ENCODE results near the gene BMPR1A.

Gene BMPR1A

DNA sequence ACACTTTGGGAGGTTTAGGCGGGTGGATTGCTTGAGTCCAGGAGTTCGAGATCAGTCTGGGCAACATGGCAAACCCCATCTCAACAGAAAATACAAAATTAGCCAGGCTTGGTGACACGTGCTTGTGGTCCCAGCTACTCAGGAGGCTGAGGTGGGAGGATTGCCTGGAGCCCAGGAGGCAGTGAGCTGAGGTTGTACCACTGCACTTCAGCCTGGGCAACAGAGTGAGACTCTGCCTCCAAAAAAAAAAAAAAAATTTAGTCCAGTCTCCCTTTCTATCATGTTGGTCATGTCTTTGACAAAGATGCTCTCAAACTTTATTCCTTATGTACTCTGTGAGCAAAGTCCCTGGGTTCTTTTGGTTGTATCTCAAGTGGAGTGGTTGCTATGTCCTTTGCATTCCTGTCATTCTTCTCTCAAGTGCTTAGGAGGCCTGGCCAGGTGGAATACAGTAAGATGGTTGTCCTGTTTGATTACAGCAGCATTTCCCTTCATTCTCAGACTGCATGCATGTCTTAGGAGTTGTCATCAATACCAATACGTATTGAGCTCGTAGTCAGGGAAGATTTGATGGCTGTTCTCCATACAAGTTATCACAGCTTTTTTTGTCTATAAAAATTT lies 115.3 kb downstream of the BMPR1A start:
- Mint-ChIP-seq H3K4me3 (no peak overlapping the region), H3K4me1 (ENCODE audit: low read depth) (no peaks in the 10 kb centered on the region), H3K9me3 (ENCODE audit: low read depth) (no peaks in the 10 kb centered on the region), H3K27ac (no peak overlapping the region), H3K36me3 (no peaks in the 10 kb centered on the region), H3K27me3 (no peaks in the 10 kb centered on the region)

DNA sequence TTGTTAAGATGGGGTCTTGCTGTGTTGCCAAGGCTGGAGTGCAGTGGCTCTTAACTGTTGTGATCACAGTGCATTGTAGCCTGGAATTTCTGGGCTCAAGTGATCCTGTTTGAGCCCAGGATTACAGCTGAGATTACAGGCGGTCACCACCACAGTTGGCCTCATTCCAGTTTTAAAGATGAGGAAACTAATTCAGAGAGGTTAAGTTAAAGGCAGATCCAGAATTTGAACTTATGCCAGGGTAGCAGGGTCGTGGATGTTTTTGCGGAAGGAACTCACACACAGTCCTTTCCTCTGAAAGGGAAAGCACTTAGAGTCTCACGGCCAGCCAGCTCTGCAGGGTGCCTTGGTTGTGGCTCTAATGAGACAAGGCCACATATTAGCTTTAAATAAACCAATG lies 116.3 kb downstream of the BMPR1A start:
- Mint-ChIP-seq H3K36me3 (no peaks in the 10 kb centered on the region), H3K27ac (no peak overlapping the region), H3K4me1 (ENCODE audit: low read depth) (no peaks in the 10 kb centered on the region), H3K9me3 (ENCODE audit: low read depth) (no peaks in the 10 kb centered on the region), H3K27me3 (no peaks in the 10 kb centered on the region), H3K4me3 (no peak overlapping the region)

DNA sequence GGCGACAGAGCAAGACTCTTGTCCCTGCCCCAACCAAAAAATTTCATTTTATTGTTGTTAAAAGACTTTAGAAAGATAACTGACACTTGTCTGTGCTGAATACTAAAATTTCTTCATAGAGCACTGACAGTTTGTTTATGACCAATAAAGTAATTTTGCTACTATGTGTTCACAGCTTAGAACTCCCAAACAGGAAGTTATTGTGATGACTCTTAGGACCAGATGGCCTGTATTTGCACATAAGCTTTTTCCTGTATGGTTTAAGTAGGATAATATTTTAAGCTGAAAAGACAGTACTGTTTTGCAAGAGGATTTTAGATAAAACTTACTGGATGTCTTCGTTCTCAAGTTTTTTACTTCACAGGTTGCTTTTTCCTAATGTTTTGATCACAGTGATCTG lies 120.3 kb downstream of the BMPR1A start:
- no peaks in the 10 kb centered on the region for H3K9me3 Mint-ChIP-seq (ENCODE audit: low read depth)
- H3K36me3 Mint-ChIP-seq: peaks cover 6% of the 10 kb centered on the region
- H3K4me3 Mint-ChIP-seq: no peak overlapping the region
- no peaks in the 10 kb centered on the region for H3K27me3 Mint-ChIP-seq
- H3K4me1 Mint-ChIP-seq (ENCODE audit: low read depth): peaks cover 4% of the 10 kb centered on the region
- H3K27ac Mint-ChIP-seq: no peak overlapping the region

DNA sequence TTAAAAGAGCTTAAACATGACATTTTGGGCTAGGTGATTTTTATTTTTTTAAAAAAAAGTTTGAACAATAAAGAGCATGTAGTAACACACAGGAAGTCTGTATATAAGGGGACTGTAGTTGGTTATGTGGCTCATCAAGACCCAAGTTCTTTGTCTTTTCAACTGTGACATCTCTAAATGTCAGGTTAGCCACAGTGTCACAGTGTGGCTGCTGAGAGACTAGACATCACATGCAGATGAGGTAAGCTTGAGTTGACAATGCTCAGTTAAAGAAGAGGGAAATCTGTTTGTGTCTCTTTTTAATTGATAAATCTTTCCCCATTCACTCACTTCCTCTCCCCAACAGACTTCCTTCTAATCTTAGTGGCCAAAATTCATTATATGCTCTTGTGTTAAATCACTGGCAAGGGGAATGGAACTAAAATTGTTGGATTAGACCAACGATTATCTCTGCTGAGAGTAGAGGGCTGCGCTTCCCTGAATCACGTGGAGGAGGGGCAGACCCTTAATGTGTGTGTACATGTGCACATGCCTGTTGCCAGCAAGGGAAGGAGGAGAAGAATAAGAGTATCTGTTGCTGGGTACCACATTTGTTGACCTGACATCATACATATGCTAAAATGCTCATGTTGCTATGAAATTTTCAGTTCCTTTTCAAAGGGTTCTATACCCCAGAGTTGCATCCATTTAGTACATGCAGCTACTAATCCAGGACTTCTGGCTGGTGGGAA lies 122.7 kb downstream of the BMPR1A start:
- H3K9me3 Mint-ChIP-seq (ENCODE audit: low read depth): no peaks in the 10 kb centered on the region

DNA sequence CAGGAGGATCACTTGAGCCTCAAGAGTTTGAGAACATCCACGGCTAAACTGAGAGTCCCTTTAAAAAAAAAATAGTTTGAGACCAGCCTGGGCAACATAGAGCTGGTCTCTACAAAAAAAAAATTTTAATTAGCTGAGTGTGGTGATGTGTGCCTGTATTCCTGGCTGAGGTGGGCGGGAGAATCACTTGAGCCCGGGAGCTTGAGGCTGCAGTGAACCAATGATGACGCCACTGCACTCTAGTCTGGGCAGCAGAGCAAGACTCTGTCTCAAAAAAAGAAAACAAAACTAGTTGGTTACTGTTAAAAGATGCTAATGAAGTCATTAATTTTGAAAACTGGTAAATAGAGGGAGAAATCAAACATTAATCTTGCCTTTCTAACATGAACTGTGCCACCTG lies 124.6 kb downstream of the BMPR1A start:
- Mint-ChIP-seq H3K27me3 (no peaks in the 10 kb centered on the region), H3K4me3 (no peak overlapping the region), H3K4me1 (ENCODE audit: low read depth) (peaks cover 4% of the 10 kb centered on the region), H3K36me3 (peaks cover 6% of the 10 kb centered on the region), H3K27ac (no peak overlapping the region), H3K9me3 (ENCODE audit: low read depth) (no peaks in the 10 kb centered on the region)

More for the DNA sequence above, 122.7 kb downstream of the BMPR1A start:
- Mint-ChIP-seq H3K27me3 (no peaks in the 10 kb centered on the region), H3K4me1 (ENCODE audit: low read depth) (peaks cover 4% of the 10 kb centered on the region), H3K36me3 (peaks cover 6% of the 10 kb centered on the region), H3K4me3 (no peak overlapping the region), H3K27ac (no peak overlapping the region)

DNA sequence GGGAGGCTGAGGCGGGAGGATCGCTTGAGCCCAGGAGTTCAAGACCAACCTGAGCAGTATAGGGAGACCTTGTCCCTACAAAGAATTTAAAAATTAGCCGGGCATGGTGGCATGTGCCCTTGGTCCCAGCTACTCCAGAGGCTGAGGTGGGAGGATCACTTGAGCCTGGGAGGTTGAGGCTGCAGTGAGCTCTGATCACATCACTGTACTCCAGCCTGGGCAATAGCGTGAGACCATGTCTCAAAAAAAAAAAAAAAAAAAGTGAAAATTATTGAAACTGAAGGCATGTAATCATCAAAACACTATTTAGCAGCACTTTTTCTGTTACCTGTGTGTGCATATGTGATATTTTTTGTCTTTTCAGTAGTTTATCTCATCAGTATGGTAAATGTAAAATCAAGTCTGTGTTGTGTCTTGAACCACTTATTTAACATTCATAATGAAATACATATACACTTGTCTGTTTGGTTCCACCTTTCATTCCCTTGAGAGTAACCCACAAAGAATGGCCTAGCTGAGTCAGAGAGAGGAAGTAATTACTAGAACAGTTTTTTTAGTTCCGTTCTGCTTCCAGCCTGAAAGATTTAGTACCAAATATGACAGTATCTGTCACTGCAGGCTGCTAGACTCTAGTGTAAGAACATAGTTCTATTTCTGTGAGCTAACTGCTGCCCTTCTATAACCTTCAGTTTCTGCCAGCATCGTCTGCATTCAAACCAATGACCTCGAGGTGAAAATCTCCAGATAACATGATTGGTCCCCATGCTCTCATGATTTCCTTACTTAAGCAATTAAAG lies 132.4 kb downstream of the BMPR1A start:
- peaks cover 7% of the 10 kb centered on the region for H3K36me3 Mint-ChIP-seq
- peaks cover 5% of the 10 kb centered on the region for H3K4me1 Mint-ChIP-seq (ENCODE audit: low read depth)
- H3K9me3 Mint-ChIP-seq (ENCODE audit: low read depth): no peaks in the 10 kb centered on the region
- no peak overlapping the region for H3K4me3 Mint-ChIP-seq
- no peaks in the 10 kb centered on the region for H3K27me3 Mint-ChIP-seq
- H3K27ac Mint-ChIP-seq: no peak overlapping the region

DNA sequence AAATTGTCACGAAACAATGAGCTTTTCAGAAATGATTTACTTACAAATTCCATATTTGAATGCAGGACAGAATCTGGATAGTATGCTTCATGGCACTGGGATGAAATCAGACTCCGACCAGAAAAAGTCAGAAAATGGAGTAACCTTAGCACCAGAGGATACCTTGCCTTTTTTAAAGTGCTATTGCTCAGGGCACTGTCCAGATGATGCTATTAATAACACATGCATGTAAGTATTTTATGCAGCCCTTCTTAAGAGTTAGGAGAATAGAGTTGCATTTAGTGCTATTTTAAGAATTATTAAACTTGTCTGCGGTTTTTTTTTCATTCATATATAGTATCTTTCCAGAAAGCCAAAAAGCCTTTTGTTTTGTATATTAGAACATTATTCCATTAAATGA lies 133.6 kb downstream of the BMPR1A start:
- Mint-ChIP-seq H3K4me1 (ENCODE audit: low read depth) (peaks cover 5% of the 10 kb centered on the region), H3K27ac (no peak overlapping the region), H3K36me3 (peaks cover 7% of the 10 kb centered on the region), H3K27me3 (no peaks in the 10 kb centered on the region), H3K4me3 (no peak overlapping the region), H3K9me3 (ENCODE audit: low read depth) (no peaks in the 10 kb centered on the region)

DNA sequence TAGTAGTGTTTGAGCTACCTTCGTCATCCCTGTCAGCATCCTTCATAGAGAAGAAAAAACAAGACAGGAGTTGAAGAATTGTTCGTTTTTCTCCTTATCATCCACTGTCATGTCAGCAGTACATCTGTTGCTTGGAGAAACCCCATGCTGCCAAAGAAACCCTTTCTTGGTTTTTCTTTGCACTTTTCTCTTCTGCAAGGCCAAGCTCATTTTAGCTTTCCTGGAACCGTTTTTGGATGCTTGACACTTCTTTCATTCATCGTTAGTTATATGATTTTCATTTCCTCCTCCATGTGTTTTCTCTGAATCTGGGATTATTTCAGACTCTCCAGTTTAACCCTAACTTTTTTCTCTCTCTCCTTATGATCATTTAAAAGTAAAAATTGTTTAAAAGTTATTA lies 142.1 kb downstream of the BMPR1A start:
- Mint-ChIP-seq H3K27ac (no peak overlapping the region), H3K4me3 (no peak overlapping the region), H3K9me3 (ENCODE audit: low read depth) (no peaks in the 10 kb centered on the region), H3K27me3 (no peaks in the 10 kb centered on the region), H3K36me3 (peaks cover 3% of the 10 kb centered on the region), H3K4me1 (ENCODE audit: low read depth) (peaks cover 2% of the 10 kb centered on the region)

DNA sequence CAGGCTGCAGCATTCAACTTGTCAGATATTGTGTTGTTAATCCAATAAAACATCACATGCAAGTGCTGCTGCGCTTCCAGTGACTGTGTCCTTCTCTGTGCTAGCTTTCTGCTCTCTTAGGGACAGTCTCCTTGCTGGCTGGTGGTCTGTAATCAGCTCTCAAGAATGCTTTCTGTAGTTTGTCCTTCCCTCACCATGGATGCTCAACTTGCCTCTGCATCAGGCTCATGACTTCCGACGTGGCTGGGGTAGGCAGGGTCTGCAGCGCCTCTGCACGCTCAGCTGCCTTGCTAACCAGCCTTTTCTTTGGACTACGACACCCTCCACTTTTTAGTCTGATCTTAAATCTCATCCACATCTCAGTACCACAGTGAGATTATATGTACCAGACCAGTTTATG lies 142.7 kb downstream of the BMPR1A start:
- Mint-ChIP-seq H3K27ac (no peak overlapping the region), H3K4me3 (no peak overlapping the region), H3K36me3 (peaks cover 3% of the 10 kb centered on the region), H3K27me3 (no peaks in the 10 kb centered on the region), H3K4me1 (ENCODE audit: low read depth) (peaks cover 2% of the 10 kb centered on the region), H3K9me3 (ENCODE audit: low read depth) (no peaks in the 10 kb centered on the region)

DNA sequence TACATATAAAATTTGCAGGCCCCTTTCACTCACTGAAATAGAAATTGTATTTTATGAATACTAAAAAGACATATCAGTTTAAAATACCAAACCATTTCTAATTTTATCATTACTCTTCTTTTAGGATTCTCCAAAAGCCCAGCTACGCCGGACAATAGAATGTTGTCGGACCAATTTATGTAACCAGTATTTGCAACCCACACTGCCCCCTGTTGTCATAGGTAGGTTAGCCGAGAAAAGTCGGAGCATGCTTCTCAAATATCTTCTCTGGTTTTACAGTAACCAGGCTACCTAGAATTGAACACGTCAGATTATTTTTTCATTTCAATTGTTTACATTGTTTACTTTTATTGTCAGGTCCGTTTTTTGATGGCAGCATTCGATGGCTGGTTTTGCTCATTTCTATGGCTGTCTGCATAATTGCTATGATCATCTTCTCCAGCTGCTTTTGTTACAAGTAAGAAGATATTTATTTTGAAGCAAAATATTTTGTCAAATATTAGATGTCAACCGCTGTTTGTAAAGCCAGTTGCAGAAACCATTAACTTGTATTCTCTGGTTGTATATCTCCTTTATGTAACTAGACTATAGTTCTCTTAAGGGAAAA lies 143.4 kb downstream of the BMPR1A start:
- Mint-ChIP-seq H3K27me3 (no peaks in the 10 kb centered on the region), H3K27ac (no peak overlapping the region), H3K36me3 (peaks cover 3% of the 10 kb centered on the region), H3K4me3 (no peak overlapping the region), H3K9me3 (ENCODE audit: low read depth) (no peaks in the 10 kb centered on the region), H3K4me1 (ENCODE audit: low read depth) (peaks cover 2% of the 10 kb centered on the region)

DNA sequence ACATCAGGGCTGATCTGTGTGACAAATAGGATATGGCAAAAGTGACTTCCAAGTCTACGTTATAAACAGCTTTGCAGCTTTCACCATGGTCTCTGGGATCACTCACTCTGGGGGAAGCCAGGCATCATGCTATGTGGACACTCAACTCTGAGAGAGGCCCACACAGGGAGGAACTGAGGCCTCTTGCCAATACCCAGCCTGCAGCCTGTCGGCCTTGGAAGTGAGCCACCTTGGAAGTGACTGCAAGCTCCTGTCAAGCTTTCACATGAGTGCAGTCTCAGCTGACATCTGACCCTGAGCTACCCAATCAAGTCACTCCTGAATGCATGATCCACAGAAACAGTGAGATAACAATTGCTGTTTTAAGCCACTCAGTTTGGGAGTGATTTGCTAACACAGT lies 144.5 kb downstream of the BMPR1A start:
- H3K9me3 Mint-ChIP-seq (ENCODE audit: low read depth): no peaks in the 10 kb centered on the region
- H3K27ac Mint-ChIP-seq: no peak overlapping the region
- no peak overlapping the region for H3K4me3 Mint-ChIP-seq
- H3K4me1 Mint-ChIP-seq (ENCODE audit: low read depth): peaks cover 2% of the 10 kb centered on the region
- no peaks in the 10 kb centered on the region for H3K27me3 Mint-ChIP-seq
- peaks cover 7% of the 10 kb centered on the region for H3K36me3 Mint-ChIP-seq

DNA sequence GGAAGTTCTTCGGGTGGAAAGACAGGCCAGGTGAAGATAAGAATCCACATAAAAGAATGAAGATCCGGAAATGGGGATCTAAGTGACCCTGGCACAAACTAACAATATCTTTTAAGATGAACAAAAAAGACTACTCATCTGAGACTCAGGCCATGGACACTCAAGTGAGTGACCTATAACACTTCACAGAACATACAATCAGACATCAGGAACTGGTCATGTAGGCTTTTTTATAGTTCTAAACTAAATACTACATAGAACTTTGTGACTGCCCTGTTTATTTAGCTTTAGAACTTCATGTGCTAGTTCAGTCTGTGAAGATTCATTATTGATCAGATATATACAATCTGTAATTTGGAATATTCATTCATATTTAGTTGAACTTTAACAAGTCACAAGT lies 148.2 kb downstream of the BMPR1A start:
- Mint-ChIP-seq H3K27me3 (peaks cover 2% of the 10 kb centered on the region), H3K9me3 (ENCODE audit: low read depth) (peaks cover 5% of the 10 kb centered on the region), H3K27ac (no peak overlapping the region), H3K4me3 (no peak overlapping the region), H3K4me1 (ENCODE audit: low read depth) (peaks cover under 1% of the 10 kb centered on the region), H3K36me3 (peaks cover 15% of the 10 kb centered on the region)

DNA sequence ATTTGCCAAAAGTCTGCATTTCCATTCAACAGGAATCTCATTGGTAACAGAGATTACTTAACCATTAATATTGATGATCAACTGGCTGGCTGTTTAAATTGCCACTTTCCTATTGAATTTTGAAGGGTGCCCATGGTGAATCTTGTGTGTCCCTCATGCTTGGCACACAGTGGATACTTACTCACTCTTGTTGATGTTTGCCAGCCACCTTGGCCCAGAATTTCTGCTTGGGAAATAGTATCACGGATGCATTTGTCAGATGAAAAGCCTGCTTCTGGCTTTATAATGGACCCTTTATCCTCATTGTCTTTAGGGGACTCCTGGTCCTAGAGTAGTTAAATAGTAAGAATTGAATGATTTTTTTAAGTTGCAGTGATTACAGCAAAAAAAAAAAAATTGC lies 149.0 kb downstream of the BMPR1A start:
- Mint-ChIP-seq H3K9me3 (ENCODE audit: low read depth) (peaks cover 5% of the 10 kb centered on the region), H3K27me3 (peaks cover 2% of the 10 kb centered on the region), H3K27ac (no peak overlapping the region), H3K4me1 (ENCODE audit: low read depth) (no peaks in the 10 kb centered on the region), H3K4me3 (no peak overlapping the region), H3K36me3 (peaks cover 15% of the 10 kb centered on the region)

DNA sequence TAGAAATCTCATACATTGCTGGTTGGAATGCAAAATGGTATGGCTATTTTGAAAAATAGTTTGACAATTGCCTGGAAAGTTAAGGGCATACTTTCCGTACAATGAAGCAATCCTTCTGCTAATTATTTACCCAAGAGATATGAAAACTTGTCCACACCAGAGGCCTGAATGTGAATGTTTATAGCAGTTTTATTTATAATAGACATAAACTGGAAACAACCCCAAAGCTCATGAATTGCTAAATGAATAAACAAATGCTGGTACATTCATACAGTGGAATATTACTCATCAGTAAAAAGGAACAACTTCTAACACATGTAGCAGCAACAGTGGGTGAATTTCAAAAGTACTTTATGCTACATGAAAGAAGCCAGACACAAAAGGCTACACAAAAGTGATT lies 158.3 kb downstream of the BMPR1A start:
- Mint-ChIP-seq H3K4me3 (no peak overlapping the region), H3K27me3 (no peaks in the 10 kb centered on the region), H3K27ac (no peak overlapping the region), H3K9me3 (ENCODE audit: low read depth) (no peaks in the 10 kb centered on the region), H3K36me3 (peaks cover 6% of the 10 kb centered on the region), H3K4me1 (ENCODE audit: low read depth) (no peaks in the 10 kb centered on the region)

DNA sequence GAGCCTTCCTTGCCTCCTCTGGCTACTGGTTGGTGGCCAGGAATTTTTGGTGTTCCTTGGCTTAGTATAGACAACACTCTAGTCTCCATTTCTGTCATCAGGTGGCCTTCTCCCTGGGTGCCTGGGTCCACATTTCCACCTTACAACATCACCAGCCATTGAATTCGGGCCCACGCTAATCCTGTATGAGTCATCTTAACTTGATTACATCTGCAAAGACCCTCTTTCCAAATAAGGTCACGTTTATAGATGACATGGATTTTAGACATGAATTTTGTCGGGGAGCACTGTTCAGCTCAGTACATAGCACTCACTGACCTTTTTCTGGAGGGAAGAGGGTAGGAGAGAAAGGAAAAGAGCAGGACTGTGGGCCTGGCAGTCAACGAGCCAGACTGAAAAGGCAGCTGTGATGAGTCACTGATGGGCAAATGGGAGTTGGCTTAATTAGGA lies 161.6 kb downstream of the BMPR1A start:
- H3K4me3 Mint-ChIP-seq: no peak overlapping the region
- H3K9me3 Mint-ChIP-seq (ENCODE audit: low read depth): no peaks in the 10 kb centered on the region
- no peaks in the 10 kb centered on the region for H3K27me3 Mint-ChIP-seq
- no peaks in the 10 kb centered on the region for H3K4me1 Mint-ChIP-seq (ENCODE audit: low read depth)
- H3K27ac Mint-ChIP-seq: no peak overlapping the region
- peaks cover 10% of the 10 kb centered on the region for H3K36me3 Mint-ChIP-seq
